NT2/D1 (cell line): ENCODE measurements around the gene PRDM11.

Experiments used
- SUZ12 ChIP-seq: IDR thresholded peaks from 2 replicates; pipeline ENCODE4 v1.6.1; 2011; ENCODE audit not compliant: insufficient read length, insufficient read depth; ENCODE audit errors: extremely low read depth
- YY1 ChIP-seq: IDR thresholded peaks from 2 replicates; pipeline ENCODE4 v1.6.1; 2011; ENCODE audit not compliant: insufficient read length, insufficient read depth
- ZNF274 ChIP-seq: IDR thresholded peaks from 2 replicates; pipeline ENCODE4 v1.6.1; 2011; ENCODE audit warnings: mild to moderate bottlenecking, low read depth, low read length

GRCh38 chr11:45174963-45175362 lies 28.5 kb downstream of the PRDM11 start:
- TF ChIP-seq ZNF274 = no peak
- TF ChIP-seq YY1 = no peak
- TF ChIP-seq SUZ12 = no peak
